HL-60 (cell line): ENCODE data around the gene BEGAIN.

Source experiments
- CTCF ChIP-seq: IDR thresholded peaks from one replicate; pipeline ENCODE4 v1.5.1; 2011; ENCODE audit warnings: low read length, control low read depth, inconsistent platforms; ENCODE audit not compliant: insufficient read depth
- GABPA ChIP-seq: IDR thresholded peaks from 2 replicates; pipeline ENCODE4 v1.6.1; 2012; ENCODE audit warnings: low read depth
- POLR2AphosphoS5 ChIP-seq: IDR thresholded peaks from 2 replicates; pipeline ENCODE4 v1.6.1; 2012; ENCODE audit warnings: low read depth
- REST ChIP-seq: IDR thresholded peaks from 2 replicates; pipeline ENCODE4 v1.6.1; 2012; ENCODE audit warnings: low read depth; ENCODE audit not compliant: insufficient replicate concordance

- TF ChIP-seq GABPA (no peak), CTCF (no peak), POLR2AphosphoS5 (no peak), REST (no peak)
These were observed 18.8 kb upstream of the BEGAIN start for GRCh38 chr14:100605706-100606686.
